Stimulated activated CD4-positive, alpha-beta T cell treated with anti-CD3 and anti-CD28 coated beads, TNF-alpha, amount 100 ng/mL, for 4 hours (primary cell): Measurements from ENCODE around the gene SLC16A3.
A peak's percentile ranks its signal among the peaks of the same experiment; 100 is the strongest.
"Not testable (repeated sequence)": the region's sequence is repeated elsewhere in the genome, so short reads cannot be mapped to it uniquely, and the experiment has no call there.

Experiments used
- DNase-seq, 3 experiments: peaks; one replicate each; pipeline ENCODE4 v3.0.0-alpha.2; 2020; ENCODE audit warnings: low read depth in 3 of 3

SLC16A3 gene

DNA sequence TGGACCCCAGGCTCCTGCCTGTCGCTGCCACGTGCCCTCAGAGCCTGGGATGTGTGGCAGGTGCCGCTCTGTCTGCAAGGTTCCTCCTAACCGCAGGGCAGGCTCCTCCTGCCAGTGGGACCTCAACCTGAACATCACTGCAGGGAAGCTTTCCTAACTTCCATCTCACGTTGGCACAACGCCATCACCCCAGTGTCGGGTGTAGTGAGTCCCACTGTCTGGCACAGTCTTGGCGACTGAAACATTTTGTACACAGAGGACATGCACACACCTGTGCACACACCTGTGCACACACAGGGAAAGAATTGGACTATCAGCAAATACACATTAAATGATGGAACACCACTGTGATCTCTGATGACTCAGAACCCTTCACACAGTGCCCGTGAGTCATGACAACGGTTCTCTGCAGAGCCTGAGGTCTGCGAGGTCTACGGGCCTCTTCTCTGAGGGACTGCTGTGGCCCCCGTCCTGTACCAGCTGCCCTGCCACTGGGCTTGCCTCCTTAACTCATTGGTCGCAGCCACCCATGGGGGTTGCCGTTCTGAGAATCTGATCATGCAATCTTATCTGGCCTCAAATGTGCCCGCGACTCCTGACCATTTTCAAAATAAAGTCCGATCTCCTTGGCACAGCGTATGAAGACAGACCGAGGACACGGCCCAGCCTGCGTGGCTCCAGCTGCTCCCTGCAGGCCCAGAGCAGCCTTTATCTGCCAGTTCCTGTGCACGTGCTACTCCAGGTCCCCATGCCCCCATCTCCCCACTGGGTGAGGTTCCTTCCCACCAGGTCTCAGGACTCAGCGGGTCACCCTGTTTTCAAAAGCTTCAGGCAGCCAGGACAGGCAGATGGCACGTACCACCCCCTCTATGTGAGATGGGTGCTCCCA, 23.8 kb upstream of the SLC16A3 start:
- DNase-seq = no peak

DNA sequence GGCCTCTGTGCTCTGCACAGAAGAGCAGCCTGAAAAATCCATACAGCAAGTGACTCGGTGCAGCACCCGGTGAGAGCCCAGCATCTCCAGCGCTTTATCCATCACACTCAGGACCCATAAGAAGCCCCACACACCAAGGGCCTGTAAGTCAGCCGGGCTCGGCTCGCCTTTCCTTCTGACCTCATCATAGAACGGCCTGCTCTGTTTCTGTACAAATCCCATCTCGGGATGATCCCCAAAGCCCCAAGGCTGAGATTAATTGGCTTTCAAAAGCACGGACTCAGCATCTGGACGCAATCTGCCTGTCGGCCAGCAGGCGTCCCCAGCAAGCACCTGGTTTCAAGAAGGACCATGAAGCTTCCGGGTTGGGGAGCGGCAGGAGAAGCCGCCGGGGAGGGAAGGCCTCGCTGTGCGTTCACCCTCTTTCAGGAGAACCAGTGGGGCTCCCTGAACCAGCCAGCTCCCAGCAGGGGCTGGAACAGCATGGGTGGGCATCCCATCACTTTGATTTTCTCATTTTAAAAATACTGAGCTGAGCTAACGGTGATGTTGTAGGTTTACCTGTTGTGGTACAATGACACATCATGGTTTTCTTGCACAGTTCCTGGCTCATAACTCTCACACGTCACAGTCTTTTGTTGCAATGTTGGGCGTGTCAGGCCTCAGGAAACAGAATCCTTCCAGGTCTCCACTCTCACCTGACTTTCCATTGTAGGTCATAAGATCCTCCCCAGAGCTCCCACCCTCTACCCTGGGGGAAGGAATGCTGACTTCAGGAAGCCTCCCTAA, 22.9 kb upstream of the SLC16A3 start:
- peak; percentile 54 to 65 (median 60) for DNase-seq

DNA sequence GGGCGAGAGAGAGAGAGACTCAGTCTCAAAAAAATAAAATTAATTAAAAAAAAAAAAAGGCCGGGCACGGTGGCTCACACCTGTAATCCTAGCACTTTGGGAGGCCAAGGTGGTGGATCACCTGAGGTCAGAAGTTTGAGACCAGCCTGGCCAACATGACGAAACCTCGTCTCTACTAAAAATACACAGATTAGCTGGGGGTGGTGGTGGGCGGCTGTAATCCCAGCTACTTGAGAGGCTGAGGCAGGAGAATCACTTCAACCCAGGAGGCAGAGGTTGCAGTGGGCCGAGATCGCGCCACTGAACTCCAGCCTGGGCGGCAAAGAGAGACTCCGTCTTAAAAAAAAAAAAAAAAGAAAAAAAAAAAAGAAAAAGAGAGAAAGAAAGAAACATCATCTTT, 18.2 kb upstream of the SLC16A3 start:
- DNase-seq = not testable (repeated sequence)

DNA sequence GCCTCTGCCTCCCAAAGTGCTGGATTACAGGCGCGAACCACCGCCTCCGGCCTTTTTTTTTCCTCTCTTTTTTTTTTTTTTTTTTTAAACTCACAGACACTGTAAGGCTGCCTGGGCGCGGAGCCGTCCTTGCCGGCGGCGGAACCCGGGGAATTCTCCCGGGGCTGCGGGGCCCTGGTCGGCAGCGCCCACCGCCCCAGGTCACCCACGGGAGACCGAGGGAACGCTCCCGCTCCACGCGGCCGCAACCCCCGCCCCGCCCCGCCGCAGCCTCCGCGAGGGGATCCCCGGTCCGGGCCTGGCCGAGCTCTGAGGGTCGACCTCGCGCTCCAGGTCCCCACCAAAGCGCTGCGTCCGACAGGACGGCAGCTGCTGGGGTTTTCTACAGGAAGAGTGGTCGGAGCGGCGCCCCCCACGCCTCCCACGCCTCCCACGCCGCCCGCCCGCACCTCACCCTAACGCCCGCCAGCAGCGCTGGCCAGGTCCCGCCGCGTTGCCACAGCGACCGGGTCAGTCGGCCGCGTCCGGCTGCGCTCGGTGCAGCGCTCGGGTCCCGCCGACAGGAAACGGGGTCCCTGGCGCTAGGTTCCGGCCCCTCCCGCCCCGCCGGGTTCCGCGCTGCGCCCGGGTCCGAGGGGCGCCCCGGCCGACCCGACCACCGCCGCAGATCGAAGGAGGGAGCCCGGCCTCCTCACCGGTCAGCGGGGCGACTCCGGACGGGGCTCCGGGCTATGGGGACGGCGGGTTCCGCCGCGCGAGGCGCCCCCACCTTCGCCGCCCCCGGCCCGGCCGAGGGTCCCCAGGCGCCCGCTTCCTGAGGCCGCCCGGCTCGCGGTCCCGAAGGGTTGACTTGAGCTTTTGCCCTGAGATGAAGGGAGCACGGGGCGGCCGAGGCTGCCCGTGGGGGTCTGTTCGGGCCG, 16.3 kb upstream of the SLC16A3 start, which contains the start of gene CCDC57:
Gene CCDC57 (minus strand): TSS at position 512 of the 920 bp plus-strand sequence. CDS start 10,898 bp downstream, outside the sequence.
- peak in 1 of 3 experiments; percentile 68 for DNase-seq

DNA sequence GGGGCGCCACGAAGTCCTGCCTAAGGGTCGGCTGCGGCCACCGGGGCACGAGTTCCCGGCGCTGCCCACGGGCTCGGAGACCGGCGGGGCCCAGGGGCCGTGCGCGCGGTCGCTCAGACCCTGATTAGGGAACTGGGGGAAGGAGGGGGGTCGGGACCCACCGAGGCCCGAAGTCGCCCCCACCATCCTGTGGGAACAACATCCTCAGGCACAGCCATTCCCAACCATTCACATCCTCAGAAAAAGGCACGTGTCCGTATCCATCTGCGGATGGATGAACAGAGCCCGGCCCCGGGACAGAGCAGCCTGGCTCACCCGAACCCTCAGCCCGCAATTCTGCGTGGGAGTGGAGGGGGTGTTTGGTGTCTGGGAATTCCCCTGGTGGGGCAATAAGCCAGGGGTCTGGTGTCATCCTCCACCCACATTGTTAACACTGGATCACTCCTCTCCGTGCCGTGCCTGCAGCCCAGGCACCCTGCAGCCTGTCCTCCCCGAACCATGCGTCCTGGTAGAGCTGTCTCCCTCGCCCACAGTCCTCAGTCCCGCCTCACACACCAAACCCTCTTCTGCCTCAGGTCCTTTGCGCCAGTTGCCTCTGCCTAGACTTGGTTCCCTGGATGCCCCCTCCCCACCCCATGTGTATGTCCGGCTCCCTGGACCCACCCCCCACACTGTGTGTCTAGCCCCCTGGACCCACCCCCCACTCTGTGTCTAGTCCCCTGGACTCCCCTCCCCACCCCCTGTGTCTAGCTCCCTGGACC, 15.4 kb upstream of the SLC16A3 start:
- DNase-seq = peak; percentile 57 to 79 (median 77)

DNA sequence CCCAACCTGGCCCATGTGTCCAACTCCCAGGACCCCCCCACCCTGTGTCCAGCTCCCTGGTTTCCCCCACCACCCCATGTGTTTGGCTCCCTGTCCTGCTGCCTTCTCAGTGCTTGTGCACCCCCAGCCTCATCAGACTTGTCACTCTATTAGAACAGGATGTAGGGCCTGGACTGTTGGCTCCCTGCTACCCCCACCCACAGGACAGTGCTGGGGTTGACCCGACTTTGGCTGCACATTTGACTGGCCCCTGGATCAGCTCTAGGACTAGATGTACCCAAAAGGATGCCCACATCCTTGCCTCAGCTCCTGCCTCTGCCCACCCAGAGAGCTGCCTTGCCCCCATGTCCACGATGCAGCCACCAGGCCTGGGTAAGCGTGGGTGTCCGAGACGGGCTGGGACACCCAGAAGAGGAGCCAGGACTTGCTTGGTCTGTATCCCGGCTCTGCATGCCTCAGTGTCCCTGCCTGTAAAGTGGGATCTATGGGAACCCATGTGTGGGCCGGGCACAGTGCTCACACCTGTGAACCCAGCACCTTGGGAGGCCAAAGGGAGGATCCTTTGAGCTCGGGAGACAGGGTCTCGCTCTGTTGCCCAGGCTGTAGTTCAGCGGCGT, 14.7 kb upstream of the SLC16A3 start:
- DNase-seq = no peak

DNA sequence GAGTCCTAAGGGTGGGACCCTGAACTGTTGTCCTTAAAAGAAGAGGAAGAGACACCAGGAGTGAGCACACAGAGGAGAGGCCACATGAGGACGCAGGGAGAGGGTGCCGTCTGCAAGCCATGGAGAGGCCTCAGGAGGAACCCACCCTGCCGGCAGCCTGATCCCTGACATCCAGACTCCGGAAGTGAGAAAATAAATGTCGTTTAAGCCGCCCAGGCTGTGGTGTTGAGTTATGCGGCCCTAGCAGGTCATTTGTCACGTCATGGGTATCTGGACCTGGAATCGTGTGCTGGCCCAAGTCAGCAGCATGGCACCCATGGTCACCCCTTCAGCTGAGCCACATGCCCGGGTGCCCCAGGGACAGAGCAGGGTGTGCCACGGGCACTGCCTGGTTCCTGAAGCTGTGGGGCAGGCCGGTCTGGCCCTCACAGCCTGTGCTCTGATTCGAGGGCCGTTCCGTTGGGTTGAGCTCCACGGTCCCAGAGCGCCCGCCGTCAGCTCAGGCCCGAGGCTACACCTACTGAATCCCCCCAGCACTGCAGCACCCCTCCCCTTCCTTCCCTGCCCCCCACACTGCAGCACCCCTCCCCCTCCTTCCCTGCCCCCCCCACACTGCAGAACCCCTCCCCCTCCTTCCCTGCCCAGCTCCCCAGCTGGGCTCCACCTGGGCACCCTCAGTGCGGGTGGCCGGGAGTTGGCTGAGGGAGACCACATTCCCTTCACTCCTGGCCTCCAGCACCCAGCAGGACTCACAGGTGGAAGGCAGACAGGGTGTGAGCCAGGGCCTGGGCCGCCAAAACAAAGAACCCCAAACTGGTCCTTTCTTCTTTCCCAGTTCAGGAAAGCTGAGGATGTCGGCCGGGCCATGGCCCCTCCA, 13.5 kb upstream of the SLC16A3 start:
- no peak for DNase-seq

DNA sequence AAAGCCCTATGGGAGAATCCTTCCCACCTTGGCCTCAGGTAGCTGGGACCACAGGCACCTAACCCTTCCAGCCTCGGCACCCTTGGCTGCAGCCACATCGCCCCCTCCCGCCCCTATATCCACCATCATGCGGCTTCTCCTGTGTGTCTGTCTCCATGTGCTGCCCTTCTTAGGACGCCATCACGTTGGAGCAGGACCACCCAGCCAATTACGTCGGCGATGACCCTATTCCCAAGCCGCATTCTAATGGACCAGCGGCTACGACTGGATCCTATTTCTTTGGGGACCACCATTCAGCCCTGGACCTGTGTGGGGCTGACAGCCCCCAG, 12.9 kb upstream of the SLC16A3 start:
- no peak for DNase-seq

DNA sequence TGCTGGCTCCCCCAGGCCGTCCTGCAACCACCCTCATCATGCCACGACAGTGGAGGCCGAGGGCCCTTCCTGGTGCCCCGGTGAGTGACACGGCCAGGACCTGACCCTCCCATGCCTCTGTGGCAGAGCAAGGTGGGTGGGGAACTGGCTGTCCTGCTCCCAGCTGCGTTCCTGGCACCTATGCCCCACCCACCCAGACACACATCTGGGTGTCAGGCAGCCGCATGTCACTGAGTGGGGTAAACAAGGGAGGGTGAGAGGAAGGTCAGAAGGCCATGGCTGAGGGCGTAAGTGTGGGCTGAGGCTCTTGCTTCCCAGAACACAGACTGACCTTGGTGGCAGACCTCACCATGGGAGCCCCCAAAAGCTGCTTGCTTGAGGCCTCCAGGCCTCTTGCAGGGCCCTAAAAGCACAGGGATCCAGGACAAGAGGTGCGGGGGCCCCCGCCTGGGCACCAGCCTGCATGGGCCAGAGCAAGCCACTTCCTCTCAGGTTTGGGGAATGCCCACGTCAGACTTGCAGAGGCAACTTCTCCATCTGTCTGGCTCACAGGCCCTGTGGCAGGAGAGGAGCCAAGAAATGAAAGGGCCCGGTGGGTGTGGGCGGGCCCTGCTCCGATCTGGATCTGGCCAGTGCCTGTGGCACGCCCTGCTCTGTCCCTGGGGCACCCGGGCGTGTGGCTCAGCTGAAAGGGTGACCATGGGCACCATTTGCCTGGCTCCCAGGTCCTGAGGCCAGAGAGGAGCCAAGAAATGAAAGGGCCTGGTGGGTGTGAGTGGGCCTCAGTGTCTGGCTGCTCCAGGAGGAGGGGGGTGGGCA, 12.3 kb upstream of the SLC16A3 start:
- DNase-seq = no peak

DNA sequence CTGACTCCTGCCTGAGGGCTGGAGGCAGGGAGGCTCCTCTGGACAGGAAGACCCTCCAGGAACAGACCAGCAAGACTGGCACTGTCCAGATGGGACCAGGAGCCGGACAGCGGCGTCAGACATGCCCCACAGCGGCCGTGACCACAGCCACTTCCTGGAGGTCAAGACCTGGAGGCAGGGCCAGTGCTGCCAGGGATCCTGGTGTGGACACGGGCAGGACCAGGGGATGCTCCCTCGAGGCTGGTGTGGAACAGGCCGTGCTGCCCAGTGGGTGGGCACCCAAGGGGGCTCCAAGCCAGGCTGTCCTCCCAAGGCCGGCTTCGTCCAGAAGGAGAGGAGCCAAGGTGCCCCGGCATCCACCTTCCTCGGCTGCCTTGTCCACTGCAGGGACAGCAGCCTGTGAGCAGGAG, 11.7 kb upstream of the SLC16A3 start:
- DNase-seq = no peak

DNA sequence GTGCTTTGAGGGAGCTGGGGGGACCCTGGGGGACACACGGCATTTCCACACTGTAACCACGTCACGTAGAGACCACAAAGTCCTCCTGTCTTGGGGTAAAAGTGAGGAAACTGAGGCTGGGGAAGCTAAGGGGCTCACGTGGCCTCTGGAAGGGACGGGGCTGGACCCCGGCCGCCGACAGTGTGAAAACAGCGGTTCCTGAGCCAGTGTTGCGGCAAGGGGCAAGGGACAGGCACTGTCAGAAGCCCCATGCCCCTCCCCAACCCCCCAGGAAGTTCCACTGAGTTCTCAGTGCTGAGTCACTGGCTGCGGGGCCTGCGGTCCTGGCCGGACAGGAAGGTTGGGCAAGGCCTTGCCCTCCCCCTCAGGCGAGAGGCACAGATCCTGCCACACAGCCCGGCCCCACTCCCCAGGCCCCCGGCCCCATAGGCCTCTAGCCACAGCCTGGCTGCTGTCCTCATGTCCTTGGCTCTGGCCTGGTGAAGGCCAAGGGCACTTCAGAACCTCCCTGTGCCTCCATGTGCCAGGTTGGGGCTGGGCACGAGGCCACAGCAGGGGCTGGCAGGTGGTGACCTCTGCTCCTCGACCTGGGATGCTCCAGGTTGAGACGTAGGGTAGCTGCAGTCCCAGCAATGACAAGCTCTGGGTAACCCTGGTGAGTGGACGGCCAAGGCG, 11.2 kb upstream of the SLC16A3 start:
- no peak for DNase-seq

DNA sequence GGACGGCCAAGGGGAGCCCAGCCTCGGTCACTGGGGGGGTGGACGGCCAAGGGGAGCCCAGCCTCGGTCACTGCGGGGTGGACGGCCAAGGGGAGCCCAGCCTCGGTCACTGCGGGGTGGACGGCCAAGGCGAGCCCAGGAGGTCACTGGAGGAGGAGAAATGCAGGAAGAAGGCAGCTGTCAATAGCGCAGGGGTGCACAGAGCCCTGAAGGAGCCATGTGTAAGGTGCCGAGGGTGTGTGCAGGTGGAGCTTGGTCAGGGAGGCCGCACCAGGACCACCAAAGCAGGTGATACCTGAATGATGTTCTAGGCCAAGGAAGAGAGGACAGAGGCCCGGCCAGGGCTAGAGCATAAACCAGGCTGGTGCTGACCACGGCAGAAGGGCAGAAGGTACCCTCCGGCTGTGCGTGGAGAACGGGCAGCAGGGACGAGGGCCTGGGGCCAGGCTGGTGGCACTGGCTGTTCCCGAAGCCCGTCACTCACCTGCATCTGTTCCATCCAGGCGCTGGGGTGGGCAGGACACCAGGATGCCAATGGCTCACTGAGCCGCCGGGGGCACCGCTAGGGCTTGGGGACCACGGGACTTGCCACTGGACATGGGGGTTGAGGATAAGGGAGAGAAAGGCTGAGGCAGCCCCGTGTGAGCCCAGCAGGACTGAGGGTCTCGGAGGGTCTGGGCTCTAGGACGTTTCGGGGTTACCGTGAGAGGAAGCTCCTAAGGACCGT, 10.3 kb upstream of the SLC16A3 start:
- no peak for DNase-seq

DNA sequence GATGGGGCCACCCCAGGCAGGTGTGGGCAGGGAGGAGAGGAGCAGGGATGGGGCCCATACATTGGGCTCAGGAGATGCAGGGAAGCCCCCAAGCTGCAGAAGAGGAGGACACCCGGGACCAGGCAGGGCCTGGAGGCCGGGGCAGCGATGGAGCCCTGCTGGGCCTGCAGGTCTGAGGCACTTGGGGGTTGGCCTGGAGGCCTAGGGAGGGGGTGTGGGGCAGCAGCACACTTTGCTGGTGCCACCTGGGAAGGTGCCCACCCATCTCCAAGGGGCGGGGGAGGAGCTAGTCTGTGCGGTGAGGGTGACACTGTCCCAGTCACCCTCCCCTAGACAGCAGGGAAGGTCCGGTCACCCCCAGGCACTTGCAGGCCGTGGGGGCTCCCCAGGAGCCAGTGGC, 9.8 kb upstream of the SLC16A3 start:
- no peak for DNase-seq

DNA sequence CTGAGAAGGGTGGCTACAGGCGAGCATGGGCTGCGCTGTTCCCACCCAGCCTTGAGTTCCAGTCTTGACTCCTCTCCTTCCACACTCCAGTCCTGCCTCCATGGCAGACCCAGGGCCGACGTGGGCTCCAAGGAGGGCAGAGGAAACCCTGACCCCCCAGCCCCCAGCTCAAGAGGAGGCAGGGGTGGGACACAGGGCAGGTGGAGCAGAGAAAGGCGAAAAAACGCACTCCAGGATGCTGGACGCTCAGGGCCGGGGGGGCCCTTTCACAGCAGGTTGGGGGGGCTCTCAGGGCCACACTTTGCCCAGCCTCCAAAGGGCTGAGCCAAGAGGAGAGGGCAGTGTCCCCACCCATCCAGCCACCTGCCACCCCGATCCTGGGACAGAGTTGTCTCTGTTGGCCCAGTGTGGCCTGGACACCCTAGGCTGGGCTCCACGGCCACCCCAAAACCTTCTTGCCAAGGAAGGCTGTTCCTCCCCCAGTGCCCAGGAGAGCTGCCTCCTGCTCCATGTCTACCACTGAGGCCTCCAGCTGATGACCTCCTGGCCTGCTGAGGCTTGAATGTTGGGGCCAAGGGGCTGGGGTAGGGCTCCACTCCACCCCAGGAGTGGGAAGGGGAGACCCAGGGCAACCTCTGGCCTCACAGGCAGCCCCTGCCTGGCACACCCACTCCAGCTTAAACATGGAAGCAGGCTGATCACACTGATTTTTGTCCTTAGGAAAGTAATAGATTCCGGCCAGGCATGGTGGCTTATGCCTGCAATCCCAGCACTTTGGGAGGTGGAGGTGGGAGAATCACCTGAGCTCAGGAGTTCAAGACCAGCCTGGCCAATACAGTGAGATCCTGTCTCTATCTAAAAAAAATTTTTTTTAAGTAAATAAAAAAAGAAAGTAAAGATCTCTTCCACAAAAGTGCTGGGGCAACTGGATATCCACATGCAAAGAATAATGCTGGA, 8.8 kb upstream of the SLC16A3 start:
- DNase-seq = no peak

DNA sequence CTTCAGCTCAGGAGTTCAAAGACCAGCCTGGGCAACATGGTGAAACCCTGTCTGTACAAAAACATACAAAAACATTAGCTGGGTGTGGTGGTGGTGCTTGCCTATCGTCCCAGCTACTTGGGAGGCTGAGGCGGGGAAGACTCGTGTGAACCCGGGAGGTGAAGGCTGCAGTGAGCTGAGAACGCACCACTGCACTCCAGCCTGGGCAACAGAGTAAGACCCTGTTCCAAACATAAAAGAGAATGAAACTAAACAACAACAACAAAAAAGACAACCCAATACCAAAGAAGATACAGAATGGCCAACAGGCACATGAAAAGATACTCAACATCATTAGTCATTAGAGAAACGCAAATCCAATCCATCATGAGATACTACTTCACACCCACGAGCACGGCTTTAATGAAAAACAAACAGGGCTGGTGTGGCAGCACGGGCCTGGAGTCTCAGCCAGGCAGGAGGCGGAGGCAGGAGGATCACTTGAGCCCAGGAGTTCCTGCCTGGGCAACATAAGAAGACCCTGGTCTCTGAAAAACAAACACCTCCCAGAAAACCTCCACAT, 7.4 kb upstream of the SLC16A3 start:
- no peak for DNase-seq

DNA sequence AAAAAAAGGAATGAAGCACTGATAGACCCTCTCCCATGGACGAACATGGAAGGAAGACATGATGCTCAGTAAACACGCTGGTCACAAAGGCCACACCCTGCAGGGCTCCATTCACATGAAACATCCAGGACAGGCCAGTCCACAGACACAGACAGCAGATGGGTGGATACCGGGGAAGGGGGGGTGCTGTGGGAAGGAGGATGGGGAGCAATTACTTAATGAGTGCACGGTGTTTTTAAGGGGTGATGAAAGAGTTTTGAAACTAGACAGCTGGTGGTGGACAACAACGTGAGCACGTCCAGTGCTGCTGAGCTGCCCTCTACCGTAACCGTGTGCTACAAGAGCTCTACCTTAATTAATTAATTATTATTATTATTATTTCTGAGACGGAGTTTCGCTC, 6.0 kb upstream of the SLC16A3 start:
- DNase-seq = no peak
